Chondrocyte (in vitro differentiated cells): ENCODE results near the gene SLC17A7. TPM values are rescaled to one million over a fixed set of nuclear protein-coding genes. Genes with fewer than 3 reads are reported as not detected.

ENCODE experiments used
- DNase-seq: peaks from one replicate; pipeline ENCODE4 v3.0.0; 2021; ENCODE audit warnings: mixed read lengths, low spot score
- H3K27ac Mint-ChIP-seq: one replicate; pipeline ENCODE4 v1.8.0; 2021; ENCODE audit warnings: mild to moderate bottlenecking, moderate library complexity, mixed read lengths; ENCODE audit not compliant: unreplicated experiment
- H3K27me3 Mint-ChIP-seq: 2 replicates; pipeline ENCODE4 v1.8.0; 2021; ENCODE audit warnings: low read depth, mixed read lengths
- H3K36me3 Mint-ChIP-seq: 2 replicates; pipeline ENCODE4 v1.8.0; 2021; ENCODE audit warnings: low read depth, mixed read lengths
- H3K4me1 Mint-ChIP-seq: 2 replicates; pipeline ENCODE4 v1.8.0; 2021; ENCODE audit warnings: low read depth, mild to moderate bottlenecking, mixed read lengths
- H3K4me3 Mint-ChIP-seq: one replicate; pipeline ENCODE4 v1.8.0; 2021; ENCODE audit warnings: mild to moderate bottlenecking, moderate library complexity, mixed read lengths; ENCODE audit not compliant: unreplicated experiment
- H3K9me3 Mint-ChIP-seq: 2 replicates; pipeline ENCODE4 v1.8.0; 2021; ENCODE audit warnings: low read depth, mixed read lengths
- total RNA-seq: library from RNA; stranded (reverse); gene quantifications from 3 replicates; pipeline ENCODE4 v1.2.1, GENCODE V29; 2021
- TF ChIP-seq, protein P1 (sequence below): fragments of 200-600 bp; sonication (generic); IDR thresholded peaks from 2 replicates; pipeline ENCODE4 v1.5.0; 2021; ENCODE audit warnings: antibody characterized with exemption, mild to moderate bottlenecking, moderate library complexity

Gene SLC17A7
- total RNA-seq, 1 donor from 2014 or later: 0.47 TPM

DNA sequence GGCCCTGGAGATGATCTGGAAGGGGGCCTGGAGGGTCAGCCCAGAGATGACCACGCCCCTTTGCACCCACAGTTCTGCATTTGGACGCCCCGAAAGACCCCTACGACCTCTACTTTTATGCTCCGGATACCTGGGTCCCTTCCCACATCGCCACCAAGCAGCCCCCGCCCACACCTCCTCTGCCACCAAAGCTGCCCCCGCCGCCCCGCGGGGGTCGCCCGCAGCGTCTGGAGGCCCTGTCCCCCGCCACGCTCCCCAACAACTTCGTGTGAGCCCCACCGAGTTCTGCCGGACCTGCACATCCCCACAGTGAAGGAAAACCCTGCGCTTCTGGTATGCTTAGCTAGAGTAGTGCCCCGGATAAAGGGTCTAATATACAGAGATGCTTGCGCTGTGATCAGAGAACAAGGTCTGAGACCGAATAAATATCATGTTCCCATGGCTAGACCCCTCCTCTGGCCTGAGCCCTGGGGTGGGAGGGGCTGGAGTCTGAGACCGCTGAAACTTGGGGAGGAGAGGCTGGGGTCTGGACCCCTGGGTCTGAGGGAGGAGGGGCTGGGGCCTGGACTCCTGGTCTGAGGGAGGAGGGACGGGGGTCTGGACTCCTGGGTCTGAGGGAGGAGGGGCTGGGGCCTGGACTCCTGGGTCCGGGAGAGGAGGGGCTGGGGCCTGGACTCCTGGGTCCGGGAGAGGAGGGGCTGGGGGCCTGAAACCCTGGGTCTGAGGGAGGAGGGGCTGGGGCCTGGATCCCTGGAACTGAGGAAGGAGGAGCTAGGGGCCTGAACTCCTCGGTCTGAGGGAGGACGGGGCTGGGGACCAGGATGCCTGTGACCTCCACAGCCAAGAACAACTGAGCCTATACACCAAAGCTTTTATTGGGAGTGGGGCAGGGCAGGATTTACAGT lies 12.5 kb downstream of the SLC17A7 start:
- peaks cover 13% of the 10 kb centered on the region for H3K4me1 Mint-ChIP-seq
- H3K9me3 Mint-ChIP-seq: no peaks in the 10 kb centered on the region
- no peak overlapping the region for H3K27ac Mint-ChIP-seq
- DNase-seq: no peak
- peaks cover 6% of the 10 kb centered on the region for H3K36me3 Mint-ChIP-seq
- TF ChIP-seq, protein P1, sequence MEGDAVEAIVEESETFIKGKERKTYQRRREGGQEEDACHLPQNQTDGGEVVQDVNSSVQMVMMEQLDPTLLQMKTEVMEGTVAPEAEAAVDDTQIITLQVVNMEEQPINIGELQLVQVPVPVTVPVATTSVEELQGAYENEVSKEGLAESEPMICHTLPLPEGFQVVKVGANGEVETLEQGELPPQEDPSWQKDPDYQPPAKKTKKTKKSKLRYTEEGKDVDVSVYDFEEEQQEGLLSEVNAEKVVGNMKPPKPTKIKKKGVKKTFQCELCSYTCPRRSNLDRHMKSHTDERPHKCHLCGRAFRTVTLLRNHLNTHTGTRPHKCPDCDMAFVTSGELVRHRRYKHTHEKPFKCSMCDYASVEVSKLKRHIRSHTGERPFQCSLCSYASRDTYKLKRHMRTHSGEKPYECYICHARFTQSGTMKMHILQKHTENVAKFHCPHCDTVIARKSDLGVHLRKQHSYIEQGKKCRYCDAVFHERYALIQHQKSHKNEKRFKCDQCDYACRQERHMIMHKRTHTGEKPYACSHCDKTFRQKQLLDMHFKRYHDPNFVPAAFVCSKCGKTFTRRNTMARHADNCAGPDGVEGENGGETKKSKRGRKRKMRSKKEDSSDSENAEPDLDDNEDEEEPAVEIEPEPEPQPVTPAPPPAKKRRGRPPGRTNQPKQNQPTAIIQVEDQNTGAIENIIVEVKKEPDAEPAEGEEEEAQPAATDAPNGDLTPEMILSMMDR: no peak
- H3K27me3 Mint-ChIP-seq: peaks cover 75% of the 10 kb centered on the region
- no peak overlapping the region for H3K4me3 Mint-ChIP-seq

DNA sequence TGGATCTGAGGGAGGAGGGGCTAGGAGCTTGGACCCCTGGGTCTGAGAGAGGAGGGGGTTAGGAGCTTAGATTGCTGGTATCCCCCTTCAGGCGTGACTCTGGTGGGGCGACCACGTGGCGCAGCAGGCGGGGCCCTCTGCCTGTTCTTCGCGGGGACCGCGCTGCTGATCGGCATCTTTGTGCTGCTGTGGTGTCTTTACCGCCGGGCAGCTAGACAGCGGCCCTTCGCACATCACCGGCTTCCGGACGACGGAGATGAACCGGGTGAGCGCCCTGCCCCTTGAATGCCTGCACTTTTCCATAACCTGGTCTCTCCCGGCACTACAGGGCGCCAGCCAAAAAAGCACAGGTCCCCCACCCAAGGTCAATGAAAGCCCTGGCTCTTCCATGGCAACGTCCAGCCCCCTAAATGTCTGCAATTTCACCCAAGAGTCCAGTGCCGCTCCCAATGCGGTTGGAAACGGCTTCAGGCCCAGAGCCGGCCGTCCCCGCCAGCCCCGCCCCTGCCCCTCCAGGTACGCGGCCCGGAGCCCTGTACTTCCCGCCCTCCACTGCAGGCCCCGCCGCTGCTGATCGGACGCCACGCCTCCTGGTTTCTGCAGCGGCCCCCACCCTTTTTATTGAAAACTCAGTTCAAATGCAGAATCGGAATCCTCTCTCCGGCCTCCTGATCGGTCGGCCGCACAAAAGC lies 13.3 kb downstream of the SLC17A7 start:
- H3K36me3 Mint-ChIP-seq: peaks cover 8% of the 10 kb centered on the region
- TF ChIP-seq, protein P1: no peak
- no peaks in the 10 kb centered on the region for H3K9me3 Mint-ChIP-seq
- H3K27me3 Mint-ChIP-seq: peaks cover 75% of the 10 kb centered on the region
- peak overlapping the region; percentile 32 for H3K4me3 Mint-ChIP-seq
- peaks cover 18% of the 10 kb centered on the region for H3K4me1 Mint-ChIP-seq
- DNase-seq: no peak
- H3K27ac Mint-ChIP-seq: no peak overlapping the region

DNA sequence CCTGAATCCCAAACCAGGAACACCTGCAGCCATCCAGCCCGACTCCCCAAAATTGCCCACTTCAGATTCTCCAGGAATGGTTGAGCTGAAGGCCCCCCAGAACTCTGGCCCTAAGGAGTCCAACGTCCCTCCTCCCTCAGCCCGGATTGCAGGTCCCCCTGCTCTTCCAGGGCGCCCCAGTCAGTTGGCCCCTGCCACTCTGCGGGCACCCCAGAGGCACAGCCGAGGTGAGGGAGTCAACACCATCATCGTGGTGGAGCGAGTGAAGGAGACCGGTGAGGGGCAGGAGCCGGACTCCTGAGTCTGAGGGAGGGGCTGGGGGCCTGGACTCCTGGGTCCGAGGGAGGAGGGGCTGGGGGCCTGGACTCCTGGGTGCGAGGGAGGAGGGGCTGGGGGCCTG lies 14.0 kb downstream of the SLC17A7 start:
- no peaks in the 10 kb centered on the region for H3K9me3 Mint-ChIP-seq
- TF ChIP-seq, protein P1: no peak
- H3K27ac Mint-ChIP-seq: no peak overlapping the region
- peaks cover 23% of the 10 kb centered on the region for H3K4me1 Mint-ChIP-seq
- peaks cover 10% of the 10 kb centered on the region for H3K36me3 Mint-ChIP-seq
- H3K4me3 Mint-ChIP-seq: no peak overlapping the region
- no peak for DNase-seq
- H3K27me3 Mint-ChIP-seq: peaks cover 77% of the 10 kb centered on the region

DNA sequence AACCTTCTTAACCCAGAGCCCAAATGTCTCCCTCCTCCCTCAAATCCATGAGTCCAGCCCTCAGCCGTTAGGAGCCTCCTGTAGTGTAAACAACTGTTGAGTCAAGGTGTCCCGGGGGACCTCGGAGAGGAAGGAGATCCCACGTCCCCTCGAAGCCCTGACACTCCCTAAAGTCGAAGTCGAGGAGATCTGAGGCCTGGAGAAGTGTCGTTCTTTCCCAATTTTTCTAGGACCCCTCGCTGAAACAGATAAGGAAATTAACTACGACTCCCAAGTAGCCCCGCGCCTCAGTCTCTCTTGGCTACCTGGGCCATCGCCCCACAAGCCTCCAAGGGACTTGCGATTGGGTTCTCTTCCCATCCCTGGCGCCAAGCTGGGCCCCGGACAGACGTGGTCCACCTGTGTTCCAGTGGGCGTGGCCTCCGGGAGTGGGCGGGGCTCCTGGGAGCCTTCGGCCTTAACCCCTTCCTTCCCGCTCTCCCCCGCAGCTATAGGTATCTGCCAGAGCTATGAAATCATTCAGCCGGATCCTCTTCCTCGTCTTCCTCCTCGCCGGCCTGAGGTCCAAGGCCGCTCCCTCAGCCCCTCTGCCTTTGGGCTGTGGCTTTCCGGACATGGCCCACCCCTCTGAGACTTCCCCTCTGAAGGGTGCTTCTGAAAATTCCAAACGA lies 15.3 kb downstream of the SLC17A7 start:
- Mint-ChIP-seq H3K9me3 (no peaks in the 10 kb centered on the region), H3K4me3 (no peak overlapping the region), H3K4me1 (peaks cover 31% of the 10 kb centered on the region), H3K27me3 (peaks cover 82% of the 10 kb centered on the region), H3K27ac (no peak overlapping the region), H3K36me3 (peaks cover 10% of the 10 kb centered on the region)
- no peak for DNase-seq
- TF ChIP-seq, protein P1: no peak

DNA sequence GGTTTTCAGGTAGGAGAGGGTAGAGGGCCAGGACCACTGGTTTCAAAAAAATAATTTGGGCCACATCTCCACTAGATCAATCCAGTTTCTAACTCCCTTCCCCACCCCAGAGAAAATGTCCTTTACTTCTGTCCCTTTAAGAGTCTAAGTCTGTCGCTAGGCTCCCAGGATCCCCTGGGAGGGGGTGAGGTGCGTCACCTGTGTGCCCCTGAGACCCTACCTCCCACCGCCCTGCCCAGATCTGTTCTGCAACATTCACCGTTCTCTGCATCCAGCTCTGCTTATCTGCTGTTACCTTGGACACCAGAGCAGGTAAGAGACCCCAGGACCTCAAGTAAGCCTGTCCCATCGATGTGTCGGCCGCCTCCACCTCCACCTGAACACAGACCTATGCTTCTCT lies 16.1 kb downstream of the SLC17A7 start, which contains the start of gene GFY:
Gene GFY (plus strand): TSS at position 211 of the 400 bp plus-strand sequence. CDS start 1,043 bp downstream, outside the sequence.
- Mint-ChIP-seq H3K27ac (no peak within 1 kb of the TSS), H3K4me1 (peaks cover 31% of the 10 kb centered on the region), H3K9me3 (no peaks in the 10 kb centered on the region), H3K36me3 (peaks cover 8% of the 10 kb centered on the region), H3K27me3 (peaks cover 85% of the 10 kb centered on the region), H3K4me3 (no peak within 1 kb of the TSS)
- no peak for DNase-seq
- TF ChIP-seq, protein P1: no peak
